Measurements from ENCODE around the gene PANK1. TPM values are rescaled to one million over a fixed set of nuclear protein-coding genes. Genes with fewer than 3 reads are reported as not detected.

Gene PANK1
- total RNA-seq, 2 experiments from 2014 or later = 2.3 to 3.9 TPM

DNA sequence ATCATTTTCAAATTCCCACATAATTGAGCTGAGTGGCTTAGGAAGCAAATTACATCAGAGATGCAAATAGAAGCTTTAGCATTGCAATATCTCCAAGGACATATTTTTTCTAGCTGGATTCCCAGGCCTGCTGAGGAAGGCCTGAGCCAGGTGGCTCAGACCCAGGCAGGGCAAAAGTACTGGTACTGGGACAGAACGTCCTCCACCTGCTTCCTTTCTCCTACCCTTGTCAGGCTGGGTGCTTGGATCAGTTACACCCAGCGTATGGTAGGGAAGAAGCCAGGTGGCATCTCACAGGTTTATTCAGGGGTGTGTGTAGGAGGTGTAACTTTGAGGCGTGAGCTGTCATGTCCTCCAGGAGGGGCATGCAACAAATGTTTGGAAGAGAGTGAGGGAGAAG lies 3.0 kb upstream of the PANK1 start:
- intact Hi-C loops (cut with micrococcal nuclease) = loop anchor here (5.0 kb wide), 1 partner anchor 54 kb away; the partner anchor contains the start of gene KIF20B
- no peak overlapping the region for H3K4me3 Mint-ChIP-seq
- CTCF ChIA-PET = no interaction called here
- H3K27me3 Mint-ChIP-seq = peaks cover 19% of the 10 kb centered on the region
- POLR2A ChIA-PET = interaction anchor here (0.6 kb wide), 1 partner anchor 43 kb away, joined by 4 read pairs; no protein-coding TSS in a partner anchor
- no peak overlapping the region for H3K27ac Mint-ChIP-seq
- H3K36me3 Mint-ChIP-seq (ENCODE audit: low read depth) = no peaks in the 10 kb centered on the region
- H3K9me3 Mint-ChIP-seq = no peaks in the 10 kb centered on the region
- DNase-seq (no peak), ATAC-seq (no peak)
- TF ChIP-seq, protein P1, sequence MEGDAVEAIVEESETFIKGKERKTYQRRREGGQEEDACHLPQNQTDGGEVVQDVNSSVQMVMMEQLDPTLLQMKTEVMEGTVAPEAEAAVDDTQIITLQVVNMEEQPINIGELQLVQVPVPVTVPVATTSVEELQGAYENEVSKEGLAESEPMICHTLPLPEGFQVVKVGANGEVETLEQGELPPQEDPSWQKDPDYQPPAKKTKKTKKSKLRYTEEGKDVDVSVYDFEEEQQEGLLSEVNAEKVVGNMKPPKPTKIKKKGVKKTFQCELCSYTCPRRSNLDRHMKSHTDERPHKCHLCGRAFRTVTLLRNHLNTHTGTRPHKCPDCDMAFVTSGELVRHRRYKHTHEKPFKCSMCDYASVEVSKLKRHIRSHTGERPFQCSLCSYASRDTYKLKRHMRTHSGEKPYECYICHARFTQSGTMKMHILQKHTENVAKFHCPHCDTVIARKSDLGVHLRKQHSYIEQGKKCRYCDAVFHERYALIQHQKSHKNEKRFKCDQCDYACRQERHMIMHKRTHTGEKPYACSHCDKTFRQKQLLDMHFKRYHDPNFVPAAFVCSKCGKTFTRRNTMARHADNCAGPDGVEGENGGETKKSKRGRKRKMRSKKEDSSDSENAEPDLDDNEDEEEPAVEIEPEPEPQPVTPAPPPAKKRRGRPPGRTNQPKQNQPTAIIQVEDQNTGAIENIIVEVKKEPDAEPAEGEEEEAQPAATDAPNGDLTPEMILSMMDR (IDR thresholded peaks at IDR 0.05) = no peak
- peaks cover 6% of the 10 kb centered on the region for H3K4me1 Mint-ChIP-seq (ENCODE audit: low read depth)

DNA sequence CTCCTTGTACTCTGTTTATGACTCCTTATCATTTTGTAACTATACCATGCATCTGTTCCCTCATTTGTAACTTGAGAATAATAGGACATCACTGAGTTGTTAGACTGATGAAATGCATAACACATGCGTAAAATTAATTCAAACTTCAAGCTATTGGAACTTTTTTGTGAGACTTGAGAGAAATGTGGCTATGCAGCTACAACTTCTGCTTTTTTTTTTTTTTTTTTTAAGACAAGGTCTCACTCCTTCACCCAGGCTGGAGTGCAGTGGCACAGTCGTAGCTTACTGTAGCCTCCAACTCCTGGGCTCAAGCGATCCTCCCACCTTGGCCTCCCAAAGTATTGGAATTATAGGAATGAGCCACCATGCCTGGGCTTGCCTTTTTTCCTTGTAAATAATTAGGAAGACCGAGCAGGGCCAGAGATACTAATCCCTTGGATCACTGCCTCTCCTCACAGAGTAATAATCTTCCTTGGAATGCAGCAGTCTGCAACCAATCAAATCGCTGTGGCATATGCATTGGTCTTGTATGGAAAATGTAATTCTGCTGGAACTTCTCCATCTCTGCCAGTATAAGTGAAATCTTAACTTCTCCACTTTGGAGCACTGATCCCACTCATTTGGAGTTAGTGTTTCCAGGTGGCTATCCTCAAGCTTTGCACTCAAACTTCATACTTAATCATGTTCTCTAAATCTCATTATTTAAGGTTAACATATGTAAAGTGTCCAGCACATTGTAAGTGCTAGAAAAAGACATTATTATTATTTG lies 2.0 kb upstream of the PANK1 start:
- CTCF ChIA-PET = no interaction called here
- intact Hi-C loops (cut with micrococcal nuclease) = loop anchor here (5.0 kb wide), 1 partner anchor 55 kb away; the partner anchor contains the start of gene KIF20B
- DNase-seq (no peak), ATAC-seq (no peak)
- TF ChIP-seq, protein P1 (IDR thresholded peaks at IDR 0.05) = no peak
- POLR2A ChIA-PET = interaction anchor here (1.2 kb wide), 1 partner anchor 14 kb away, joined by 4 read pairs; no protein-coding TSS in a partner anchor
- no peaks in the 10 kb centered on the region for H3K9me3 Mint-ChIP-seq
- peaks cover 20% of the 10 kb centered on the region for H3K27me3 Mint-ChIP-seq
- no peak overlapping the region for H3K27ac Mint-ChIP-seq
- H3K36me3 Mint-ChIP-seq (ENCODE audit: low read depth) = no peaks in the 10 kb centered on the region
- no peak overlapping the region for H3K4me3 Mint-ChIP-seq
- peaks cover 6% of the 10 kb centered on the region for H3K4me1 Mint-ChIP-seq (ENCODE audit: low read depth)

DNA sequence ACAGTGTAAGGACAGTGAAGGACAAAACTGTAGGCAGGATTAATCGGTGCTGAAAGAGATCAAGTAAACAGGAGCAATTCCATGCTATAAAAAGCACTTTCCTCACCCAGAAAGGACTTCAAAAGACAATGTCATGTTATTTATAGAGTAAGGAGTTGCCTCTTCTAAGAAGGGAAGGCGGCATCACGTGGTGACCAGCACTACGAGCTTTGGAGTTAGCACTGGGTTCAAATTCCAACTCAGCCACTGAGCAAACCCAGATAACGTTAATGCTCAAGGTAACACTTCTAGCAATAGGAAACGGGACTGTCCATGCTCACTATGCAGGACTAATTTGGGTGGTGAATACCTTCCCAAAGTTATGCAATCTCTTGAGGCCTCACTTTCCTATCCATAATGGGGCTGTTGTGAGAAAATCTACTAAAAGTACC lies 715 bp upstream of the PANK1 start:
- ChIA-PET POLR2A (interaction anchor here (0.7 to 1.2 kb wide), 4 partner anchors 12 to 56 kb away, joined by 3 to 4 read pairs (median 3); partner anchors contain the start of gene KIF20B), CTCF (no interaction called here)
- DNase-seq (no peak), ATAC-seq (no peak)
- H3K4me1 Mint-ChIP-seq (ENCODE audit: low read depth) = peaks cover 6% of the 10 kb centered on the region
- H3K9me3 Mint-ChIP-seq = no peaks in the 10 kb centered on the region
- no peaks in the 10 kb centered on the region for H3K36me3 Mint-ChIP-seq (ENCODE audit: low read depth)
- TF ChIP-seq, protein P1 (IDR thresholded peaks at IDR 0.05) = no peak
- H3K27ac Mint-ChIP-seq = peak overlapping the region; percentile 55
- H3K4me3 Mint-ChIP-seq = no peak overlapping the region
- peaks cover 20% of the 10 kb centered on the region for H3K27me3 Mint-ChIP-seq
- intact Hi-C loops (cut with micrococcal nuclease) = loop anchor here (5.0 kb wide), 1 partner anchor 57 kb away; the partner anchor contains the start of gene KIF20B

DNA sequence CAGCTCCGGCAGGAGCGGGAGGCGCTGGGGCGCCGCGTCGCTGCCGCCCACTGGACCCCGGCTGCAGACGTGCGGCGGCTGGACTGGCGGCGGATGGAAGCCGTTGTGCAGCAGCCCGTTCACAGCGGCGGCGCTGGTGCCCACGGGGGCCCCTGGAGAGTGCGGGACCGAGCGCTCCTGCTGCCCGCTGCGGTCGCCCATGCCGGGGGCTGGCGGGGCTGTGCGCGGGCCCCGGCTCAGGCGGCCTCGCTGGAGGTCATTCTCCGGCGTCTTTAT lies 413 bp downstream of the PANK1 start:
- DNase-seq = no peak
- CTCF ChIA-PET = interaction anchor here (0.6 kb wide), 1 partner anchor 12 kb away, joined by 3 read pairs; no protein-coding TSS in a partner anchor
- TF ChIP-seq, protein P1 (IDR thresholded peaks at IDR 0.05) = no peak
- intact Hi-C loops (cut with micrococcal nuclease) = no loop called here
- Mint-ChIP-seq H3K9me3 (no peaks in the 10 kb centered on the region), H3K36me3 (ENCODE audit: low read depth) (no peaks in the 10 kb centered on the region), H3K4me1 (ENCODE audit: low read depth) (peaks cover 6% of the 10 kb centered on the region), H3K27me3 (peaks cover 15% of the 10 kb centered on the region), H3K27ac (peak overlapping the region; percentile 27), H3K4me3 (no peak overlapping the region)
- ATAC-seq = peak; percentile 19
- POLR2A ChIA-PET = interaction anchor here (0.6 to 1.5 kb wide), 3 partner anchors 56 to 582 kb away, joined by 3 to 6 read pairs (median 3); partner anchors contain the start of gene KIF20B
